RPMI8226 (cell line): ENCODE measurements around the gene B4GALT7.
A peak's percentile ranks its signal among the peaks of the same experiment; 100 is the strongest.
"Not testable (repeated sequence)": the region's sequence is repeated elsewhere in the genome, so short reads cannot be mapped to it uniquely, and the experiment has no call there.

ENCODE experiments used
- DNase-seq: peaks from one replicate; pipeline ENCODE4 v3.0.0-alpha.2; 2015

Gene B4GALT7

GRCh38 chr5:177599731-177600507 lies at the start of gene B4GALT7:
Gene B4GALT7 (plus strand): TSS chr5:177600132. CDS start chr5:177600211, 79 bp downstream.
- DNase-seq: peak; percentile 88

GRCh38 chr5:177552839-177553455 lies 47.0 kb upstream of the B4GALT7 start:
- DNase-seq: no peak

GRCh38 chr5:177553671-177554429 lies 46.1 kb upstream of the B4GALT7 start:
- DNase-seq: peak; percentile 26

GRCh38 chr5:177554474-177555111 lies 45.3 kb upstream of the B4GALT7 start, which contains the start of gene FAM193B:
Gene FAM193B (minus strand): TSS chr5:177554563. CDS start chr5:177554458, 105 bp downstream.
- peak; percentile 95 for DNase-seq

- DNase-seq: no peak
These were observed 44.7 kb upstream of the B4GALT7 start for GRCh38 chr5:177555228-177555627.

GRCh38 chr5:177555665-177556064 lies 44.3 kb upstream of the B4GALT7 start:
- no peak for DNase-seq

- DNase-seq: no peak
These were observed 42.8 kb upstream of the B4GALT7 start for GRCh38 chr5:177557041-177557647.

- no peak for DNase-seq
These were observed 42.1 kb upstream of the B4GALT7 start for GRCh38 chr5:177557796-177558195.

GRCh38 chr5:177559446-177559941 lies 40.4 kb upstream of the B4GALT7 start:
- not testable (repeated sequence) for DNase-seq

- no peak for DNase-seq
These were observed 34.9 kb upstream of the B4GALT7 start for GRCh38 chr5:177565046-177565445.

GRCh38 chr5:177568326-177568725 lies 31.6 kb upstream of the B4GALT7 start:
- no peak for DNase-seq

- DNase-seq: no peak
These were observed 30.0 kb upstream of the B4GALT7 start for GRCh38 chr5:177569894-177570293.

GRCh38 chr5:177575488-177575887 lies 24.4 kb upstream of the B4GALT7 start:
- DNase-seq: no peak

- peak; percentile 23 for DNase-seq
These were observed 23.8 kb upstream of the B4GALT7 start for GRCh38 chr5:177576169-177576568.

GRCh38 chr5:177578316-177578715 lies 21.6 kb upstream of the B4GALT7 start:
- no peak for DNase-seq

- DNase-seq: no peak
These were observed 11.5 kb upstream of the B4GALT7 start for GRCh38 chr5:177588413-177588909.

GRCh38 chr5:177590406-177590805 lies 9.5 kb upstream of the B4GALT7 start:
- no peak for DNase-seq

GRCh38 chr5:177591690-177592009 lies 8.3 kb upstream of the B4GALT7 start:
- DNase-seq: no peak

GRCh38 chr5:177592010-177592834 lies 7.7 kb upstream of the B4GALT7 start, which contains the start of gene TMED9:
Gene TMED9 (plus strand): TSS chr5:177592203. CDS start chr5:177592215, 12 bp downstream.
- DNase-seq: peak; percentile 91

GRCh38 chr5:177592905-177593304 lies 7.0 kb upstream of the B4GALT7 start:
- DNase-seq: no peak

GRCh38 chr5:177593511-177593910 lies 6.4 kb upstream of the B4GALT7 start:
- no peak for DNase-seq
